ENCODE results near the gene PIK3C3.
A peak's percentile ranks its signal among the peaks of the same experiment; 100 is the strongest.
"Not testable (repeated sequence)": the region's sequence is repeated elsewhere in the genome, so short reads cannot be mapped to it uniquely, and the experiment has no call there.

The PIK3C3 gene

DNA sequence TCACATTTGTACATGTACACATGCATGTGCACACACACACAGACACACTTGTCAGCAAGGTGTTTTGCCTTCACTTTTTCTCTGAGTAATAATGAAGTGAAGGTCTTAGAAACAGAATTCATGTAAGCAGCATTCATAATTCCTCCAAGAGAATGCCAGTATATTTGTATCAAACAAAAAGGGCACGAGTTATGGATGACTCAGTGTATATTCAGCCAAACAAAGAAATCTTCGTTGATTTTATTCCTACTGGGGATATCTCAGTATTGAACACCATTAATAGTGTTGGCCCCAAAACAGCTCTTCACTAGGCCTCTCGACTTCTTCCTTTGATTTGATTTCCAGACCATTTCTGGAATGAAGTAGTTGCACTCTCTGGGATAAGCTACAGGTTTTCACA lies 125.3 kb downstream of the PIK3C3 start:
- DNase-seq = no peak

DNA sequence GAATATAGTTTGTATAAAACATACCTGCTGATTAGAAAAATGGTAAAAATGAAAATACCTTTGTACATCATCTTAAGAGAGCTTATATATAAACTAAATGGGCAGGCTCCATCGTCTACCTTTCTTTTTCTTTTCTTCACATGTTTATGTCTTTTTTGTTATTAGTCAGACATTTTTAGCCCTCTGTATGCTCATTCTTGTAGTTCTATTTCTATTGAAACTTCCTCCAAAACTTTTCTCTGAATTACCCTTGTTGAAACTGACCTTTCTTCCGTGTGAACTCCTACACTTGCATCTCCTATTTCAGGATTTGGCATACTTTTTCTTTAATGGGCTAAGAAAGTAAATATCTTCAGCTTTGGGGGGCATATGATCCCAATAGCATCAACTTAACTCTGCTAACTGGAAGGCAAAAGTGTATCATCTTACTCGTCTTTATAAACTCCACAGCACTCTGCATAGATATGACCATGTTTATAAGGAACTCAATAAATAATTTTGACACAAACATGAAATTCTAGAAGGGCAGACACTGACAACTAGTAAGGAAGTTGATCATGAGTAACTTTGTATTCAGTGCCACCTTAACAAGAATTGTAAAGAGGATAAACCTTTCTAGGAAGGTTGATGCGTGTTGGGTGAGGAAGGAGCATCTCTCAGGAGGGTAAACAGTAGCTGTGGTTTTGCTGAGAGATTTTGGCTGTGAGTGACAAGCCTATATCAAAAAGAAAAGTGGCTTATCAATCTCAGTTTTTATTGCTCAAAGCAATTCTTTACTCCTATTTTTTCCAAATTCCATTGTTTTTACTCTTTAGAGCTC lies 127.6 kb downstream of the PIK3C3 start:
- DNase-seq = no peak

DNA sequence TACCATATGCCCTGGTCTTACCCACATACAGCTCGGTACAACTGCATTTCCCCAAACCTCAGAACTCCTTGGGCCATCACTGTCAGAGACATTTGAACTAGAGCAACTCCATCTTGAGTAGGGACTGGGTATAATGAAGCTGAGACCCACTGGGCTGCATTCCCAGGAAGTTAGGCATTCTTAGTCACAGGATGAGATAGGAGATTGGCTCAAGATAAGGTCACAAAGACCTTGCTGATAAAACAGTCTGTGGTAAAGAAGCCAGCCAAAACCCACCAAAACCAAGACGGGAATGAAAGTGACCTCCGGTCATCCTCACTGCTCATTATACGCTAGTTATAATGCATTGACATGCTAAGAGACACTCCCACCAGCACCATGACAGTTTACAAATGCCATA lies 131.3 kb downstream of the PIK3C3 start:
- no peak for DNase-seq

DNA sequence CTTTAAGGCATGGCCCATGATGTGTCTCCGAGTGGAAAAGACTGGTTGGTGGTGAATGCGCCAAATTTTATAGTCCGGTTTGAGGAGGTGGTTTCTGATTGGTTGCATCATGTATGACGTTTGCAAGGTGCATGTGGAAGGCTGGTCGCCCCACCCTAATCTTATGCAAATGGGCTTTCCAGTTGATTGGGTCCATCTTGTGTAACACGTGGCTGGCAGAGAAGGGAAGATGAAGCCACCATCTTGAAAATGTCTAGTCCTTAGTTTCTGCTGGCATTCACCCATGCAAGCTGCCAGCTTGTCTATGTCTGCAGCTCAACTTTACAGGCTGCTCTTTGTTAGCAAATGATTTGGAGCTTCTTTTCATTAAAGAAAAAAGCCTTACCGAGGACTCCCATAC lies 132.2 kb downstream of the PIK3C3 start:
- DNase-seq = no peak

DNA sequence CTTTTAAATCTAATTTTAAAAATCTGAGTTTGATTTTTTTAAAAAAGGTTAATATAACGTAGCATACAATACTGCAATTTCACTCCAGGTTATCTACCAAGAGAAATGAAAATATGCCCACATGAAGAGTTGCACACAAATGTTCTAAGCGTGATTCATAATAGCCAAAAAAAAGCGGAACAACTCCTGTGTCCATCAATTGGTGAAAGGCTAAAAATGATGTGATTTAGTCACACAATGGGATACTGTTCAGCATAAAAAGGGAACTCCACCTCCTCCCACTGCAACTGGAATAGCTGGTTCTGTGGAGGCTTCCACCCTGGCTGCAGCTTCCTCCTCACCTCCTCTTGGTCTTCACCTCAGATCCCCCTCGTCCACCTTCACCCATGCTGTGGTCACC lies 132.8 kb downstream of the PIK3C3 start:
- no peak for DNase-seq

DNA sequence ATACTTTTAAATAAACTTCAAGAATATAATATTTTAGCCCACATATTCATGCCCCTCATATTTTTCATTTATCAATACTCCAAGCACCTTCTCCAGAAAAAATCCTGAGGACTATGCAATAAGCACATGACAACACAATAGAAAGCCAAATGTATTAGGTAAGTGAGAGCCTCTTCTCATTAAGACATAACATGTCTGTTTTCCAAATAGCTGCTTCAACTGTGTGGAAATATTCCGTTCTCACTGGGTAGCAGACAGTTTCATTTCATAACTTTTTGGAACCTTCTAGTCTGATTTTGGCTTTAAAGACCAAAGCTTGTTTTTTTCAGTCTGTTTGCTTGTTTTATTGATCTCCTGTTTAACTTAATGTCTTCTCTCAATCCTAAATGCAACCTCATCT lies 137.8 kb downstream of the PIK3C3 start:
- no peak for DNase-seq

DNA sequence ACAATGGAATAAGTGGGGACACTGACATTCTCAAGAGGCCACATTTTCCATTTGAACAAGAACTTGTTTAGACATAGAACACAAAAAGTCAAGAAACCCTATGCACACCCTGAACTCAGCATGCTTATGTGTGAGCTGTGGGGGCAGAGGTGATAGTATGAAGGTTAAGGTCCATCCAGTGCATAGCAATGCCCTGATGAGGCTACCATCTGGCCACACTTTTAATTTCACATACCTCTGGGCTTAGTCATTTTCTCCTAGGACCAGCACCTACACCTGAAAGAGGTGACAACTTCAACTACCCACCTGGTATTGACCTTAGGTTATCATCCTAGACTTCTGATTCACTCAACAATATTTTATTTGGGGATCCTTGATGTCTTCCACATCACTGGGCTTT lies 139.8 kb downstream of the PIK3C3 start:
- DNase-seq = no peak

DNA sequence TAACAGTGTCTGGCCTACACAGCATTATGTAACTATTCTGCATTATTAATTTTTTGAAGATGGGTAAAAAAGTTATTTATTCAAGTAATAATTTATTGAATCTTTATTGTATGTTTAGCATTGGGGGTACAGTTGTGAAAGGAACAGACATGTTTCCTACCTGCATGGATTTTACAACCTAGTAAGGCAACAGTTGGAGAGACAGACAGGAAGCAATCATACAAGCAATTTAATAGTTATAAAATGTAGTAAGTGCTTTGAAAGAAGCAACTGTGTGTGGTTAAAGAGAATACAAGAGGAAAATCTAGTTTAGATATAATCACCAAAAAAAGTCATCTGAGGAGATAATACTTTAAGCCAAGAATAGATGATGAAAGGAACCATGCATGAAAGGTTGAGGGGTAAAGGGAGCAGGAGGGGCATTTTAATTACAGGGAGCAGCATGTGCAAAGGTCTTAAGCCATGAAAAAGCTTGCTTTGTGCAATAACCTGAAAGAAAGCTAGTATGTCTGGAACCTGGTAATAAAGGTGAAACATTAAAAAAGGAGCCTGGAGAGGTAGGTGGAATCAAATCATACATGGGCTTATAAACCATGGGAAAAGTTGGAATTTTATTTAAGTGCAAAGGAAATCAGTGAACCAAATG lies 140.8 kb downstream of the PIK3C3 start:
- no peak for DNase-seq

DNA sequence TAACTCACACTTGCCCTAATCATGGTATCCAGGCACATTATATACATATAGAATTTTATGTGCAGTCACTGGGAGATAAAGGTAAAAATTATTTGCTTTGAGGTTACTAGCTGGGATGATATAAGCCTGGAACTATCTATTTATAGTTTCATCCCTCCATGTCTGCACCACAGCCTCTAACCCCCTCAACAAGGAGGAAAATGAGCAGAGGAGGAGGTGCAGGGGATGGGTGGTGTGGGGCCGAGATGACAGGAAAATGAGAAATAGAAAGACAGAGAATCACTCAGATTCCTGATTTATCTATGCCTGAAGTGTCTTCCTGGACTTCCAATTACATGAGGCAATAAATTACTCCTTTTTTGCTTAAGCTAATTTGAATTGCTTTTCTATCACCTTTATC lies 145.2 kb downstream of the PIK3C3 start:
- no peak for DNase-seq

DNA sequence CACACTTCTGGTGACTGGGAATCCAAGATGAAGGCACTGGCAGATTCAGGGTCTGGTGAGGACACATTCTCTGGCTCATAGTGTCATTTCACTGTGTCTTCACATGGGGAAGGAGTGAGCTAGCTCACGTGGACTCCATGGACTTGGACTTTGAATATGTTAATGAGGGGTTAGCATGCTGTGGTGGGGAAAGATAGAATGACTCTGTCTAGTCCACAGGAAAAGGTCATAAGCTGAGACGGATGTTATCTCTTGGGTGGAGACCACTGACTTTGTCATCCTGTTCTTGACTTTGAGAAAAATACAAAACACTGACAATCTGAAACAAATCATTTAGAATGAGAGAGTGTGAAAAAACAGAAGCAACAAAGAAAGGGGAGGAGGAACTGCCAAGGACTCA lies 145.9 kb downstream of the PIK3C3 start:
- no peak for DNase-seq

DNA sequence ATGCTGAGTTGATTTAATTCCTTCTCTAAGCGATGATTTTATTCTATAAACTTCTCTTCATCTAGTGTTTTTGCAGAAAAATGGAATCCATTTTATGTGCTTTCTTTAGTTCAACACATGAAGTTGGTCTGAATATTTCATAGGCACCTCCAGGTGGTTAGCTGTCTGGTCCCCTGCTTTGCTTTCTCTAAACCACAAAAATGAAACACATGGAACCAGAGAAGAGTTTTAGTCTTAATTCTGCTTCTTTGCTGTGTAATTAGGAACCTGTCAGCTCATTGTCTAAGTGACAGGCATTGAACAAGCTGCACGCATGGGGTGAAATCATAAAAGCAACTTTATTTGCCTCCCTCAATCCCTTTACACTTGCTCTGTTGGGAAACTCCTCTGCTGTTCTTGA lies 150.4 kb downstream of the PIK3C3 start:
- no peak for DNase-seq

DNA sequence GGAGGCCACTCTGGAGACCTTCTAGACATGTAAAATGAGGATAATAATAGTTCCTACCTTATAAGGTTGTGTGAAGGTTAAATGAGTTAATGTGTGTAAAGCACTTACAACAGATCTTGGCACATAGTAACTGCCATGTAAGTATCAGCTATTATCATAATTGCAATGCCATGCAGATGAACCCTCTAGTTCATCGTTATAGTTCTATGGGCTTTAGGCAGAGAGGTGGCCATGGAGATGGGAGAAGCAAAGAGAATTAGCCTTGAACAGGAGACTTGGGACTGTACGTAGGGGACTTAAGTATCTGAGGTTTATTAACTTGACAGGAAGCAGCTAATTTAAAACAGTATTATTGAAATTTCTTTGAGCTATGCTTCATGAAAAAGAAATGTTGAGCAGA lies 151.8 kb downstream of the PIK3C3 start:
- no peak for DNase-seq

DNA sequence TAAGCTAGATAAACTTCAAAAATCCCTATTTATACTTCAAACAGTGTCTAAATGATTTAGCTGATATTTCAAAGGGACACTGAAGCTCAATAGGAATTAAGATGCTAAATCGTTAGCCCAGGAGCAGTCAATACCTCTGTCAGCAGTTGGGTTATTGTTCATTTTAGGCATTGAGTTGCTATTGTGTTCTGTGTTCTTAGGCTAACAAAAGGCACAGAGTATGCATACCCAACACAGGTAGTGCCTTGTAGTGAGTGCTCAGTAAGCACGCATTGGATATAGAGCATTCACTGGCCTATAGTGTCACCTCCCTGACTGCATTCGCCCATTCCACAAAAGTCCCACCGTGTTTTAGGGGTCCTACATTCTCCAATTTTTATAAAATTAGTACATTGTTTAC lies 152.3 kb downstream of the PIK3C3 start:
- no peak for DNase-seq

DNA sequence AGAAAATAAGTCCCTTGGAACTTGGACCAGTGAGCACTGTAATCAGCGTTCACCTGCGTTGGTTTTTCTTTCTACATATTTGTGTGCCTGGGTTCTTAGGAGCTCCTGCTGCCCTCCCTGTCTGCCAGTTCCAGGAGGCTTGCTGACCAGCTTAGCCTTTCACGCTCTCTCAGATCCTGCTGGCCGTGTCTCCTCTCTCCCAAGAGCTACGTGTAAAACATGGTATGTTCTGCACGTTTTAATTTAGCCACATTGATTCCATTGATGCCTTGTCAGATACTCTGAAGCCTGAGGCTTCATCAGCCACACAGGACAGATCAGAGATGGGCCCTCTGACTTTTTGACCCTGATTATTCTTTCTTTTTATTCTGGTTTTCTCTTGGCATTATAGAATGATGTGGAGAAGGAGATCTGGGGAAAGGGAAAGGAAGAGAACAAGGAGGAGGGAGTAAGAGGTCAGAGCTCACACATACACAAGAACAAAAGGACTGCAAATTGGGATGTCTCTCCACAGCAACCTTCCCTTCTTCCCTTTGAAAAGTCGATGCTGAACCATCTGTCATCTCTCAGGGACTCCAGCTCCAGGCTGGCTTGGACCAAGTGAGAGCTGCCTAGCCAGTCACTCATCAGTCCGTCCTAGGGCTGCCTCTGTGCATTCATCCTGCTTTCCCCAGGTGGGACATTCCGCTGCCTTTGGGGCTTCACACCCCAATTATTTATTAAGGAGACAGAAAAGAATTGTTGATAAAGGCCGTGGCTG lies 152.8 kb downstream of the PIK3C3 start:
- DNase-seq = no peak

DNA sequence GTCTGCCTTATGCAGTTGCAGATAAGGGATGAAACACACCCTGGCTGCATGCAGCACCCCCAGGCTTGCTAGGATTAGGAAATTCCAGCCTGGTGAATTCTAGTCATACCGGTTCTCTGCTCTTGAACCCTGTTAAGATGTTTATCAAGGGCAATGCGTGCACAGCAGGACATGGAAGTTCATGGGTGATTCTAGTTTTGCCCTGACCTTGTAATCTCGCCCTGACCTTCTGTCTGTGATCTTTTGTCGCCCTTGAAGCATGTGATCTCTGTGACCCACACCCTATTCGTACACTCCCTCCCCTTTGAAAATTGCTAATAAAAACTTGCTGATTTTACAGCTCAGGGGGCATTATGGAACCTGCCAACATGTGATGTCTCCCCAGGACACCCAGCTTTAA lies 157.1 kb downstream of the PIK3C3 start:
- DNase-seq = not testable (repeated sequence)

DNA sequence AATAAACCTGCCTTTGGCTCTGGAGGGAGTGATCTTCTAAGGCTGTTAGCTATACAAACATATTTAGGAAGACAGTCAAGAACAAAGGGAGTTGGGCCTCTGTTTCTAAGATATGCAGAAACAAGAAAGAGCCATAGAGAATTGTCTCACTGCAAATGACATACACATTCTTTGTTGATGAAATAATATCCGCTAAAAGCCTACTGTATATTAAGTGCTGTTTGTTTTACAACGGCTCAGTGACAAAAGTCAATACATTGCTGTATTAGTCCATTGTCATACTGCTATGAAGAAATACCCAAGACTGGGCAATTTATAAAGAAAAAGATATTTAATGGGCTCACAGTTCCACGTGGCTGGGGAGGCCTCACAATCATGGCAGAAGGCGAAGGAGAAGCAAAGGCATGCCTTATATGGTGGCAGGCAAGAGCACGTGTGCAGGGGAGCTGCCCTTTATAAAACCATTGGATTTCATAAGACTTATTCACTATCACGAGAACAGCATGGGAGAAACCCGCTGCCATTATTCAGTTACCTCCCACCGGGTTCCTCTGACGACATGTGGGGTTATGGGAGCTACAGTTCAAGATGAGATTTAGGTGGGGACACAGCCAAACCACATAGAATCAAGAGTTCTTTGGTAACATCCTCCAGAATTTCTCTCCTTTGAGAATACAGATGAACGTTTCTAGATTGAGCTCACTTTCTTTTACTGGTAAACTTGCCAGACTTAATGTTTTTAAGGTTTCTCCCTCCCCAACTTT lies 157.8 kb downstream of the PIK3C3 start:
- DNase-seq = no peak

DNA sequence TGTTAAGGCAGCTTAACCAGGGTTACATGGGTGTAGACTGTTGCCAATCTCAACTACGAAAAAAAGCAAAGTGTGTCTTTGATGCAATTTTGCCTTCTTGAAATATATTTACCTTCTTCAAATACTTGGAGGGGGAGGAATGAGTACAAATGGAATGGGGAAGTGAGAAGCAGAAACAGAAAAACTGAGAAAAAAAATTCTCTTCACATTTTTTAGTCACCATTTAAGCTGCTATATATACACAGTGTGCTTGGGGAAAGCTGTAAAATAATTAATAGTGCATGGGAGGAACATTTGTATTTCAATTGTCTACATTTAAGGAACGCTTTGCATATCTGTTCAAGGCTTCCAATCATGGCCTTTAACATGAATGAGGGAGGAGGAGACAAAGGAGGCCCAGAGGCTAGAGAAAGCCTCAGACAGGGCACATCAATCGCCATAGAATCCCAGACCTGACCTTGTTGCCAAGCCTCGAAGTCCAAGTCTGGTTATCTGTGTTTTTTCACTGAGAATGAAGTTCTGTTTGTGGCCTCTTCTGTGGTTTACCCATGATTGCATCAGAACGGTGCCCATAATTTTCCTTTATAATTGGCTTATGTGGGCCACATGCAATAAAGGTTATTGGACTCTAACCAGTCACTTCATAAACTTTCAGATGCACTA lies 158.6 kb downstream of the PIK3C3 start:
- DNase-seq = no peak

DNA sequence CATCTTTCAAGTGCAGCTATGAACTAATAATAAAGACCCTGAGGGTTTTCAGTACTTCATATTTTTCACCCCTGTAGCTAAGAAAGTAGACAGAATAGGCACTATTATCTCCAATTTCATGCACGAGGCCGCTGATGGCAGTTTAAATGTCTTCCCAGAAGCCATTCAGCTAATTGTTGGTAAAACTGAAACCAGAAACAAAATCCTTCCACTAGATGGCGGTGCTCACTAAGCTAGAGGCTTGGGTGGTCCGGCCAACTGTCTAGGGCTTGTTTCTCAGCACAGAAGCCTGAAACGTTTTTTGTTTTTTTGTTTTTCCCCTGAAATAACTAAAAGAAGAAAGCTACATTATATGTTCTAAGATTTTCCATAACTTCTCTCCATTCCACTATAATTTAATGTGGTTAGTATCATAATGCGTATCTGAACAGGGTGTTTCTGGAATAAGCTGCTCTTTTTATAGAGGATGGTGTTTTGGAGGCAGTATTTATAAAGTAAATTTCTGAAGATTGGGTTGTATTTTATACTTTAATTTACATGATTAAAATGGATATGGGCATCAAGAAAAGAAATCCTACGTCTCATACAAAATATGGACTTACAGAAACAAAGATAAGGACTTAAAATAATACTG lies 159.4 kb downstream of the PIK3C3 start:
- peak; percentile 73 for DNase-seq

DNA sequence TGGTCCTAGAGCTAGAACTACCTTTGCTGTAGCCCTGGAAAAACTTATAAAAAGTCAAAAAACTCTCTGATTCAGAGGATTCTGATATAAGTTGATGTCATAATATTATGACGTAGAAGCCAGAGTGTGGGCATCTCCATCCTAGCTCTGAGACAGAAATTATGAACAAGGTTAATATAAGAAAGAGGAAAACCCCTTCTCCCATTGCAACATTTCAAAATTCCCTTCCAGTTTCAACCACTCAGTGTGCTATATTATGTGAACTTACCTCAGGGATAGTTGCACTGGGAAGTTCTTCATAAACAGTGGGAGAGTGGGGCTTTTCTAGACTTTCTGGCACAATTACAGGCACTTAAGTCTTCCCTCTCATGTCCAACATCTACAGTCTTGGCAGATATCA lies 171.6 kb downstream of the PIK3C3 start:
- DNase-seq = no peak

DNA sequence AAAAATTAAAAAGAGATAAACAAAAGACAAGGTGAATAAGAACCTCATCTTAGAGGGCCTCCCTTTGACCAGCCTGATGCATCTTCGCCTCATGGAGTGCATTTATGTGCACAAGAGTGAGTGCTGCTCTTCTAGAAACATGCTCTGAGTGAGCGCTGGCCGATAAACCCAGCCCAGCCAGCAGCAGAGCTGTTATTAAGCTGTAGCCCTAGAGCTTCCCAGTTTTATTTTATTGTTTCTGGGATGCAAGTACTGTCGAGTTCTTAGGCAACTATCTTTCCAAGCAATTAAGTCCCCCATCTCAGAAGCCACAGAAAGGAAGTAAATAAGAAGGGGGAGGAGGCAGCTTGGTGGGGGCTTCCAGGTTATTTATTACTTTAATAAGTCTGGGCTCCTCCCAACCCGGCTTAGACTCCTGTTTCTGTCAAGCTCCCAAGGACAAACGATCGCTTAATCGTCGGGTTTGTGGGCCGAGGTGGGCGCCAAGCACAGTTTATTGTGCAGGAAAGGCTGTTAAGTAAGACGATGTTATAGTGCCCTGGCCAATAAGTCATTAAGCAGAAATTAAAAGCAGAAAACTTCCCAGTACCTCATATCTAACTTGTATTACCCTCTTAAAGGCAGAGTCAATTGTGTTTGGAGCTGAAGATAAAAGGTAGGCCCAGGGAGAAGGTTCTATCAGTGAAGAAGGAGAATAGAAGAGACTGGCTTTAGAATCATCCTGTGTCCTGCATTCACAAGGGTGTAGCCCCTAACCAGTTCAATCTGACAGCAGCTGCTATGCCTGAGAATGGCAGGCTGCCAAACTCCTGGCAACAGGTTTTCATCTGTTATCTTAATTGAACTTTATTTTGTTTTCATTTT lies 176.3 kb downstream of the PIK3C3 start:
- DNase-seq = no peak

DNA sequence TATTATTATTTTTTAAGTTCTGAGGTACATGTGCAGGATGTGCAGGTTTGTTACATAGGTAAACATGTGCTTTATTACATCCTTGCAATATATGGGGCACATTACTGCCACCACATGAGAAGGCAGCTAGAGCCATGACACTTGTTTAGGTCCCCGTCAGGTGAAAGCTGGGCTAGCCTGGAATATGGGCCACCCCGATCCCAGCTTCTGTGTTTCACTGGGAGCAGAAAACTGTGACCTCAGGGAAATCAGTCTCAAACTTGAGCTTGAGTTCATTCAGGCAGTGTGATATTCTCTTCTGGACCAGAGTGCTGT lies 176.9 kb downstream of the PIK3C3 start:
- no peak for DNase-seq
